Neural cell (in vitro differentiated cells): ENCODE data around the gene CAMK2D. TPM values are rescaled to one million over a fixed set of nuclear protein-coding genes. Genes with fewer than 3 reads are reported as not detected.

ENCODE experiments used
- H2AFZ ChIP-seq: fragments of 200-600, 300-800 bp; sonication (generic), shearing (Covaris generic); 2 replicates; pipeline ENCODE4 v1.6.0; 2014; ENCODE audit warnings: low read depth, mild to moderate bottlenecking, antibody characterized with exemption, low read length, moderate library complexity
- H3F3A ChIP-seq: fragments of 200-600 bp; shearing (Covaris generic); 2 replicates; pipeline ENCODE4 v1.6.1; 2016; ENCODE audit warnings: mild to moderate bottlenecking, moderate library complexity, mixed read lengths, antibody characterized with exemption, low read length; ENCODE audit not compliant: insufficient read depth, poor library complexity, severe bottlenecking
- H3K27ac ChIP-seq: fragments of 200-600, 300-800 bp; sonication (generic), shearing (Covaris generic); 2 replicates; pipeline ENCODE4 v1.5.1; 2014; ENCODE audit warnings: mild to moderate bottlenecking, low read length, moderate library complexity
- H3K27me3 ChIP-seq: fragments of 300-800, 200-600 bp; sonication (generic), shearing (Covaris generic); 2 replicates; pipeline ENCODE4 v1.6.0; 2014; ENCODE audit warnings: mild to moderate bottlenecking, low read depth, low read length, moderate library complexity; ENCODE audit not compliant: insufficient read depth
- H3K36me3 ChIP-seq: fragments of 300-800, 200-600 bp; sonication (generic), shearing (Covaris generic); 2 replicates; pipeline ENCODE4 v1.5.1; 2014; ENCODE audit warnings: mild to moderate bottlenecking, antibody characterized with exemption, low read length, moderate library complexity; ENCODE audit not compliant: insufficient read depth
- H3K4me2 ChIP-seq: fragments of 300-800, 200-600 bp; sonication (generic), shearing (Covaris generic); 2 replicates; pipeline ENCODE4 v1.6.0; 2014; ENCODE audit warnings: mild to moderate bottlenecking, low read length
- H3K4me3 ChIP-seq: fragments of 300-800, 200-600 bp; sonication (generic), shearing (Covaris generic); 2 replicates; pipeline ENCODE4 v1.5.1; 2014; ENCODE audit warnings: mild to moderate bottlenecking, low read length, moderate library complexity
- H3K79me2 ChIP-seq: fragments of 200-600 bp; shearing (Covaris generic); replicated peaks from 2 replicates; pipeline ENCODE4 v1.6.0; 2014; ENCODE audit warnings: mild to moderate bottlenecking, low read length, moderate library complexity; ENCODE audit not compliant: insufficient read depth
- H3K9ac ChIP-seq: fragments of 300-800, 200-600 bp; sonication (generic), shearing (Covaris generic); 2 replicates; pipeline ENCODE4 v1.6.1; 2016; ENCODE audit warnings: mild to moderate bottlenecking, low read length, mixed read lengths
- H3K9me2 ChIP-seq: fragments of 200-600 bp; shearing (Covaris generic); 2 replicates; pipeline ENCODE4 v1.6.1; 2016; ENCODE audit warnings: mild to moderate bottlenecking, low read length, mixed read lengths; ENCODE audit not compliant: insufficient read depth
- H3K9me3 ChIP-seq: fragments of 200-600, 300-800 bp; sonication (generic), shearing (Covaris generic); 2 replicates; pipeline ENCODE4 v1.6.1; 2016; ENCODE audit warnings: mild to moderate bottlenecking, mixed run types, low read length, moderate library complexity, mixed read lengths
- H4K20me1 ChIP-seq: fragments of 200-600 bp; shearing (Covaris generic); 2 replicates; pipeline ENCODE4 v1.6.1; 2016; ENCODE audit warnings: mild to moderate bottlenecking, mixed run types; ENCODE audit not compliant: insufficient read depth
- EP300 ChIP-seq: fragments of 450-650 bp; conservative IDR thresholded peaks from 2 replicates; pipeline ENCODE4 v1.6.1; 2014; ENCODE audit warnings: antibody characterized with exemption, mild to moderate bottlenecking, moderate library complexity; ENCODE audit not compliant: poor library complexity, severe bottlenecking
- EZH2 ChIP-seq: fragments of 200-600, 300-800 bp; shearing (Covaris generic), sonication (generic); IDR thresholded peaks from 2 replicates; pipeline ENCODE4 v1.6.1; 2014; ENCODE audit warnings: antibody characterized with exemption, low read length, borderline replicate concordance, mild to moderate bottlenecking; ENCODE audit not compliant: insufficient read depth, poor library complexity, severe bottlenecking
- MXI1 ChIP-seq: fragments of 450-650 bp; conservative IDR thresholded peaks from 2 replicates; pipeline ENCODE4 v1.6.1; 2014; ENCODE audit warnings: antibody characterized with exemption, mild to moderate bottlenecking; ENCODE audit not compliant: poor library complexity, severe bottlenecking
- POLR2AphosphoS5 ChIP-seq: IDR thresholded peaks from 2 replicates; pipeline ENCODE4 v1.6.1; 2012
- RAD21 ChIP-seq: fragments of 450-650 bp; conservative IDR thresholded peaks from 2 replicates; pipeline ENCODE4 v1.6.1; 2014; ENCODE audit warnings: antibody characterized with exemption, mild to moderate bottlenecking, moderate library complexity
- SMC3 ChIP-seq: fragments of 450-650 bp; conservative IDR thresholded peaks from 2 replicates; pipeline ENCODE4 v1.6.1; 2014; ENCODE audit warnings: antibody characterized with exemption, mild to moderate bottlenecking, moderate library complexity; ENCODE audit not compliant: poor library complexity
- TAF1 ChIP-seq: IDR thresholded peaks from 2 replicates; pipeline ENCODE4 v1.6.1; 2012; ENCODE audit warnings: low read depth
- polyA plus RNA-seq: library from polyadenylated mRNA; depleted of rRNA; stranded (reverse); fragments of >200 nt; gene quantifications from 2 replicates; pipeline ENCODE4 v1.2.3, GENCODE V29; 2014
- TF ChIP-seq, protein P1 (sequence below): fragments of 450-650 bp; IDR thresholded peaks from 2 replicates; pipeline ENCODE4 v1.5.1; 2014; ENCODE audit warnings: antibody characterized with exemption, mild to moderate bottlenecking, moderate library complexity; ENCODE audit not compliant: poor library complexity, severe bottlenecking
- TF ChIP-seq, protein P2 (sequence below): IDR thresholded peaks from 2 replicates; pipeline ENCODE4 v1.6.1; 2012; ENCODE audit warnings: borderline replicate concordance

CAMK2D gene
- polyA plus RNA-seq, 1 donor from 2014 or later = 27.1 TPM

DNA sequence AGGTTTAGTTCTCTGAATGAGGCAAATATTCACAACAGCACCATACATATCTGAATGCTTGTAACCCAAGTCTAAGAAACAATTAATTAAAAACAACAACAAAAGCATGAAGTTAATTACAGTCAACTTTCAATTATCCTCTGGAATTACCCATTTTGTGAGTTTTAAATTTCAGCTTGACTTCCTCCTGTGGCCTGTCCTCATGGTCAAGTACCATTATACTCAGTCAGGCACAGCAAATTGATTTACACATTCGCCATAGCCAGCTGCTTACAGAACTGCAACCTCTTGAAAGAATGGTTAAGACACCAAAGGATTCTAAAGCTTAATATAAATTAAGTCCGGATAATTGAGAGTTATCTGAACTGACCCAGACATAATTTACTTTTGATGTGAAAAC is 306.5 kb downstream of the CAMK2D start:
- no peaks in the 10 kb centered on the region for H3F3A ChIP-seq
- no peak overlapping the region for H3K9ac ChIP-seq
- TF ChIP-seq, protein P1, sequence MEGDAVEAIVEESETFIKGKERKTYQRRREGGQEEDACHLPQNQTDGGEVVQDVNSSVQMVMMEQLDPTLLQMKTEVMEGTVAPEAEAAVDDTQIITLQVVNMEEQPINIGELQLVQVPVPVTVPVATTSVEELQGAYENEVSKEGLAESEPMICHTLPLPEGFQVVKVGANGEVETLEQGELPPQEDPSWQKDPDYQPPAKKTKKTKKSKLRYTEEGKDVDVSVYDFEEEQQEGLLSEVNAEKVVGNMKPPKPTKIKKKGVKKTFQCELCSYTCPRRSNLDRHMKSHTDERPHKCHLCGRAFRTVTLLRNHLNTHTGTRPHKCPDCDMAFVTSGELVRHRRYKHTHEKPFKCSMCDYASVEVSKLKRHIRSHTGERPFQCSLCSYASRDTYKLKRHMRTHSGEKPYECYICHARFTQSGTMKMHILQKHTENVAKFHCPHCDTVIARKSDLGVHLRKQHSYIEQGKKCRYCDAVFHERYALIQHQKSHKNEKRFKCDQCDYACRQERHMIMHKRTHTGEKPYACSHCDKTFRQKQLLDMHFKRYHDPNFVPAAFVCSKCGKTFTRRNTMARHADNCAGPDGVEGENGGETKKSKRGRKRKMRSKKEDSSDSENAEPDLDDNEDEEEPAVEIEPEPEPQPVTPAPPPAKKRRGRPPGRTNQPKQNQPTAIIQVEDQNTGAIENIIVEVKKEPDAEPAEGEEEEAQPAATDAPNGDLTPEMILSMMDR = no peak
- TF ChIP-seq MXI1 = no peak
- no peak for TF ChIP-seq SMC3
- TF ChIP-seq, protein P2, sequence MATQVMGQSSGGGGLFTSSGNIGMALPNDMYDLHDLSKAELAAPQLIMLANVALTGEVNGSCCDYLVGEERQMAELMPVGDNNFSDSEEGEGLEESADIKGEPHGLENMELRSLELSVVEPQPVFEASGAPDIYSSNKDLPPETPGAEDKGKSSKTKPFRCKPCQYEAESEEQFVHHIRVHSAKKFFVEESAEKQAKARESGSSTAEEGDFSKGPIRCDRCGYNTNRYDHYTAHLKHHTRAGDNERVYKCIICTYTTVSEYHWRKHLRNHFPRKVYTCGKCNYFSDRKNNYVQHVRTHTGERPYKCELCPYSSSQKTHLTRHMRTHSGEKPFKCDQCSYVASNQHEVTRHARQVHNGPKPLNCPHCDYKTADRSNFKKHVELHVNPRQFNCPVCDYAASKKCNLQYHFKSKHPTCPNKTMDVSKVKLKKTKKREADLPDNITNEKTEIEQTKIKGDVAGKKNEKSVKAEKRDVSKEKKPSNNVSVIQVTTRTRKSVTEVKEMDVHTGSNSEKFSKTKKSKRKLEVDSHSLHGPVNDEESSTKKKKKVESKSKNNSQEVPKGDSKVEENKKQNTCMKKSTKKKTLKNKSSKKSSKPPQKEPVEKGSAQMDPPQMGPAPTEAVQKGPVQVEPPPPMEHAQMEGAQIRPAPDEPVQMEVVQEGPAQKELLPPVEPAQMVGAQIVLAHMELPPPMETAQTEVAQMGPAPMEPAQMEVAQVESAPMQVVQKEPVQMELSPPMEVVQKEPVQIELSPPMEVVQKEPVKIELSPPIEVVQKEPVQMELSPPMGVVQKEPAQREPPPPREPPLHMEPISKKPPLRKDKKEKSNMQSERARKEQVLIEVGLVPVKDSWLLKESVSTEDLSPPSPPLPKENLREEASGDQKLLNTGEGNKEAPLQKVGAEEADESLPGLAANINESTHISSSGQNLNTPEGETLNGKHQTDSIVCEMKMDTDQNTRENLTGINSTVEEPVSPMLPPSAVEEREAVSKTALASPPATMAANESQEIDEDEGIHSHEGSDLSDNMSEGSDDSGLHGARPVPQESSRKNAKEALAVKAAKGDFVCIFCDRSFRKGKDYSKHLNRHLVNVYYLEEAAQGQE = no peak
- no peak for TF ChIP-seq EP300
- H3K27ac ChIP-seq = no peak overlapping the region
- no peaks in the 10 kb centered on the region for H3K27me3 ChIP-seq
- H4K20me1 ChIP-seq = no peaks in the 10 kb centered on the region
- no peaks in the 10 kb centered on the region for H3K9me3 ChIP-seq
- no peaks in the 10 kb centered on the region for H3K36me3 ChIP-seq
- no peak overlapping the region for H3K4me2 ChIP-seq
- H3K79me2 ChIP-seq = no peaks in the 10 kb centered on the region
- H2AFZ ChIP-seq = no peak overlapping the region
- H3K9me2 ChIP-seq = no peaks in the 10 kb centered on the region
- H3K4me3 ChIP-seq = no peak overlapping the region

DNA sequence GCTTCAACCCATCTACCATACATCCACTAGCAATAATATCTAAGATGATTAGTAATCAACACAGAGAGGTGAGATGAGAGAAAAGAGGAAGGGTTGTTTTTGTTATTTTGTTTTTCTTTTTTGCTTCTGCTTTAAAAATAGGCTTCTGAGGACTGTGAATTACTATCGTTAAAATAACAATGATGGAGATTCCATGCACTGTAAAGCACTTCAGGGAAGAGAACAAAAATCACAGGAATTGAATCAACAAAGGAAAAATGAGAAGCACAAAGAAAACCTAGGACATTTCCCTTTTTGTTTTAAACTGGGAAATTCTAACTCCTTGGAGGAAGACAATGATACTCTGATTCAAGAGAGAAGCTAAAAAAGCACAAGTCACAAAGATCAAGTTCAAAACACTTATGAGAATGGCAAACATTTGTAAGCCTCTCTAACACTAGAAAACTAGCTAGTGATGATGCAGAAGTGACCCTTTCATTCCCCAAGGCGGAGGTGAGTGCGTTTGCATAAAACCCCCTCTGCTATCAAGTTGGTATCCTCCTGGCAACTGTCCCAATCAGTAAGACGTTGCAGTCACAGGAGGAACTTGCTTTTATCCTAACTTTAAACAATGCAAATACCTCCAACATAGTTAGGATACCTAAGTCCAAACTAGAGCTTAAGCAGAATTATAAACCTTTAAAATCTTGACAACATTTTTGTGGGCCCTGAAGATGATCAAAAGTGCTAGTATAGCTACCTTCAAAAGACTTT is 308.5 kb downstream of the CAMK2D start:
- Histone ChIP-seq H3K27me3 (no peaks in the 10 kb centered on the region), H2AFZ (no peak overlapping the region), H3K9me2 (no peaks in the 10 kb centered on the region), H3K9ac (no peak overlapping the region), H3K36me3 (no peaks in the 10 kb centered on the region), H3K9me3 (no peaks in the 10 kb centered on the region), H4K20me1 (no peaks in the 10 kb centered on the region), H3K79me2 (no peaks in the 10 kb centered on the region), H3F3A (no peaks in the 10 kb centered on the region), H3K27ac (no peak overlapping the region), H3K4me3 (no peak overlapping the region), H3K4me2 (no peak overlapping the region)
- TF ChIP-seq EP300 (no peak), POLR2AphosphoS5 (no peak), TAF1 (no peak), SMC3 (no peak), EZH2 (no peak), MXI1 (no peak), RAD21 (no peak)
- TF ChIP-seq, protein P2 = no peak
- TF ChIP-seq, protein P1 = no peak
